Left ventricle myocardium superior (tissue), 1 donor: ENCODE results near the gene ADAD2. TPM values are rescaled to one million over a fixed set of nuclear protein-coding genes. Genes with fewer than 3 reads are reported as not detected.
A peak's percentile ranks its signal among the peaks of the same experiment; 100 is the strongest.
"Not testable (repeated sequence)": the region's sequence is repeated elsewhere in the genome, so short reads cannot be mapped to it uniquely, and the experiment has no call there.

Source experiments
- ATAC-seq: fragments of 200-7000 bp; cut with Tn5 transposase; one replicate; pipeline ENCODE4 v1.9.1; 2020; ENCODE audit warnings: mild to moderate bottlenecking, moderate library complexity
- DNase-seq: peaks from one replicate; pipeline ENCODE4 v3.0.0-alpha.2; 2020
- intact Hi-C: fragments of 100-400 bp; cut with micrococcal nuclease; formaldehyde crosslinking; loops from one replicate; pipeline ENCODE4 v1.11.0; 2022
- total RNA-seq: library from RNA; stranded (reverse); fragmentation: NEBNext Ultra II Directional; extraction: Animal tissue kit (Norgen Biotek cat#: 25700); gene quantifications from one replicate; pipeline ENCODE4 v1.2.1, GENCODE V29; 2021
- donor health status: DM: no; HTN: yes; CAD: no; lungs with severe emphysema.

ADAD2 gene
- total RNA-seq, 1 donor from 2014 or later = not detected

- ATAC-seq = not testable (repeated sequence)
These were observed 25.2 kb downstream of the ADAD2 start for GRCh38 chr16:84216144-84216543.

GRCh38 chr16:84218176-84218823, 27.3 kb downstream of the ADAD2 start:
- ATAC-seq (no peak), DNase-seq (no peak)
- intact Hi-C loops = no loop called here

More at GRCh38 chr16:84216144-84216543, 25.2 kb downstream of the ADAD2 start:
- DNase-seq, intact Hi-C loops: not testable (repeated sequence)

- no peak for ATAC-seq
- intact Hi-C loops = no loop called here
- no peak for DNase-seq
These were observed 28.0 kb downstream of the ADAD2 start for GRCh38 chr16:84218956-84219355.

GRCh38 chr16:84220851-84221250, 29.9 kb downstream of the ADAD2 start:
- no peak for ATAC-seq
- intact Hi-C loops = no loop called here
- DNase-seq = no peak

- DNase-seq = no peak
- intact Hi-C loops = no loop called here
- ATAC-seq = no peak
These were observed 32.5 kb downstream of the ADAD2 start for GRCh38 chr16:84223456-84223855.

GRCh38 chr16:84224554-84224953, 33.6 kb downstream of the ADAD2 start:
- no peak for ATAC-seq
- intact Hi-C loops = no loop called here
- no peak for DNase-seq

GRCh38 chr16:84225126-84225525, 34.2 kb downstream of the ADAD2 start:
- intact Hi-C loops = no loop called here
- ATAC-seq = no peak
- no peak for DNase-seq

- no peak for ATAC-seq
- DNase-seq = no peak
- intact Hi-C loops = no loop called here
These were observed 34.6 kb downstream of the ADAD2 start for GRCh38 chr16:84225571-84225970.

- ATAC-seq = no peak
- no peak for DNase-seq
- intact Hi-C loops = no loop called here
These were observed 35.1 kb downstream of the ADAD2 start for GRCh38 chr16:84226026-84226425.

GRCh38 chr16:84227548-84227947, 36.6 kb downstream of the ADAD2 start:
- intact Hi-C loops = no loop called here
- ATAC-seq = no peak
- DNase-seq = no peak

GRCh38 chr16:84228256-84228838, 37.4 kb downstream of the ADAD2 start:
- DNase-seq (peak; percentile 85), ATAC-seq (peak; percentile 96)
- intact Hi-C loops = no loop called here

GRCh38 chr16:84229471-84229870, 38.5 kb downstream of the ADAD2 start:
- DNase-seq (no peak), ATAC-seq (no peak)
- intact Hi-C loops = no loop called here

- ATAC-seq = no peak
- intact Hi-C loops = no loop called here
- no peak for DNase-seq
These were observed 41.1 kb downstream of the ADAD2 start for GRCh38 chr16:84232060-84232459.

- intact Hi-C loops = no loop called here
- no peak for DNase-seq
- ATAC-seq = no peak
These were observed 42.0 kb downstream of the ADAD2 start for GRCh38 chr16:84232969-84233368.

- intact Hi-C loops = no loop called here
- ATAC-seq (no peak), DNase-seq (no peak)
These were observed 42.8 kb downstream of the ADAD2 start for GRCh38 chr16:84233748-84234147.

- no peak for DNase-seq
- intact Hi-C loops = no loop called here
- peak; percentile 34 for ATAC-seq
These were observed 43.6 kb downstream of the ADAD2 start for GRCh38 chr16:84234321-84235241.

GRCh38 chr16:84236671-84237070, 45.7 kb downstream of the ADAD2 start:
- DNase-seq (no peak), ATAC-seq (no peak)
- intact Hi-C loops = no loop called here

GRCh38 chr16:84237994-84238750, 47.2 kb downstream of the ADAD2 start:
- DNase-seq = no peak
- intact Hi-C loops = no loop called here
- no peak for ATAC-seq

GRCh38 chr16:84239141-84239769, 48.3 kb downstream of the ADAD2 start:
- intact Hi-C loops = no loop called here
- DNase-seq (no peak), ATAC-seq (no peak)
